ENCODE measurements around the gene CLTC.
"Not testable (repeated sequence)": the region's sequence is repeated elsewhere in the genome, so short reads cannot be mapped to it uniquely, and the experiment has no call there.

DNA sequence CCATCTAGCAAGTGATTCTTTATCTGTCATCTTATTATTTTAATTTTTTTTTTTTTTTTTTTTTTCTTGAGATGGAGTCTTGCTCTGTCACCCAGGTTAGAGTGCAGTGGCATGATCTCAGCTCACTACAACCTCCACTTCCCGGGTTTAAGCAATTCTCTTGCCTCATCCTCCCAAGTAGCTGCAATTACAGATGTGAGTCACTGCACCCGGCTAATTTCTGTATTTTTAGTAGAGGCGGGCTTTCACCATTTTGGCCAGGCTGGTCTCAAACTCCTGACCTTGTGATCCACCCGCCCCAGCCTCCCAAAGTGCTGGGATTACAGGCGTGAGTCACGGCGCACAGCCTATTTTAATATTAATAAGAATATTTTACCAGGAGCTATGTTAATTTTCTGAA is 36.9 kb downstream of the CLTC start:
- TF ChIP-seq, protein P1, sequence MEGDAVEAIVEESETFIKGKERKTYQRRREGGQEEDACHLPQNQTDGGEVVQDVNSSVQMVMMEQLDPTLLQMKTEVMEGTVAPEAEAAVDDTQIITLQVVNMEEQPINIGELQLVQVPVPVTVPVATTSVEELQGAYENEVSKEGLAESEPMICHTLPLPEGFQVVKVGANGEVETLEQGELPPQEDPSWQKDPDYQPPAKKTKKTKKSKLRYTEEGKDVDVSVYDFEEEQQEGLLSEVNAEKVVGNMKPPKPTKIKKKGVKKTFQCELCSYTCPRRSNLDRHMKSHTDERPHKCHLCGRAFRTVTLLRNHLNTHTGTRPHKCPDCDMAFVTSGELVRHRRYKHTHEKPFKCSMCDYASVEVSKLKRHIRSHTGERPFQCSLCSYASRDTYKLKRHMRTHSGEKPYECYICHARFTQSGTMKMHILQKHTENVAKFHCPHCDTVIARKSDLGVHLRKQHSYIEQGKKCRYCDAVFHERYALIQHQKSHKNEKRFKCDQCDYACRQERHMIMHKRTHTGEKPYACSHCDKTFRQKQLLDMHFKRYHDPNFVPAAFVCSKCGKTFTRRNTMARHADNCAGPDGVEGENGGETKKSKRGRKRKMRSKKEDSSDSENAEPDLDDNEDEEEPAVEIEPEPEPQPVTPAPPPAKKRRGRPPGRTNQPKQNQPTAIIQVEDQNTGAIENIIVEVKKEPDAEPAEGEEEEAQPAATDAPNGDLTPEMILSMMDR (conservative IDR thresholded peaks at IDR 0.05; ENCODE audit: low read depth, low read length), result not testable (repeated sequence)
- not testable (repeated sequence) for TF ChIP-seq EZH2phosphoT487 (IDR thresholded peaks at IDR 0.05; ENCODE audit: borderline replicate concordance, low read length)

Measured in PC-3 (cell line).